SK-N-SH treated with all-trans-retinoic acid at 6 μM for 48 hours (cell line): Measurements from ENCODE around the gene PTRHD1.

Experiments used
- ATAC-seq: fragments of 200-7000 bp; cut with Tn5 transposase; 3 replicates; pipeline ENCODE4 v1.9.1; 2020; ENCODE audit warnings: mild to moderate bottlenecking, moderate library complexity
- ARNTL ChIP-seq: fragments of 450-650 bp; formaldehyde crosslinking; IDR thresholded peaks from 2 replicates; pipeline ENCODE4 v1.5.0; 2020; ENCODE audit warnings: low read depth, mild to moderate bottlenecking, moderate library complexity, borderline replicate concordance
- BACH2 ChIP-seq: fragments of 250-450 bp; sonication (Bioruptor Pico); IDR thresholded peaks from 2 replicates; pipeline ENCODE4 v1.9.0; 2021; ENCODE audit warnings: mild to moderate bottlenecking, borderline replicate concordance
- CSDC2 ChIP-seq: fragments of 250-450 bp; sonication (Bioruptor Pico); IDR thresholded peaks from 2 replicates; pipeline ENCODE4 v1.5.0; 2020; ENCODE audit warnings: mild to moderate bottlenecking, moderate library complexity
- ESRRG ChIP-seq: fragments of 250-450 bp; sonication (Bioruptor Pico); IDR thresholded peaks from 2 replicates; pipeline ENCODE4 v1.6.1; 2021; ENCODE audit warnings: mild to moderate bottlenecking
- ISL1 ChIP-seq: fragments of 250-450 bp; sonication (Bioruptor Pico); IDR thresholded peaks from 2 replicates; pipeline ENCODE4 v2.1.2; 2022; ENCODE audit warnings: mild to moderate bottlenecking, moderate library complexity
- OSR1 ChIP-seq: fragments of 250-450 bp; sonication (Bioruptor Pico); IDR thresholded peaks from 2 replicates; pipeline ENCODE4 v1.8.0; 2022; ENCODE audit warnings: moderate library complexity, mild to moderate bottlenecking, inconsistent platforms
- PPARA ChIP-seq: fragments of 250-450 bp; sonication (Bioruptor Pico); IDR thresholded peaks from 2 replicates; pipeline ENCODE4 v1.5.0; 2020; ENCODE audit warnings: mild to moderate bottlenecking, borderline replicate concordance
- RARB ChIP-seq: fragments of 250-450 bp; sonication (Bioruptor Pico); IDR thresholded peaks from 2 replicates; pipeline ENCODE4 v1.8.0; 2021; ENCODE audit warnings: mild to moderate bottlenecking, moderate library complexity
- SNAI2 ChIP-seq: fragments of 250-450 bp; sonication (Bioruptor Pico); IDR thresholded peaks from 2 replicates; pipeline ENCODE4 v1.5.0; 2020; ENCODE audit warnings: mild to moderate bottlenecking, moderate library complexity
- TCF4 ChIP-seq: fragments of 250-450 bp; sonication (Bioruptor Pico); IDR thresholded peaks from 2 replicates; pipeline ENCODE4 v1.8.0; 2021; ENCODE audit warnings: mild to moderate bottlenecking, moderate library complexity, borderline replicate concordance
- ZC3H10 ChIP-seq: fragments of 250-450 bp; sonication (Bioruptor Pico); IDR thresholded peaks from 2 replicates; pipeline ENCODE4 v1.5.1; 2021; ENCODE audit warnings: mild to moderate bottlenecking, moderate library complexity
- ZFP3 ChIP-seq: fragments of 250-450 bp; sonication (Bioruptor Pico); IDR thresholded peaks from 2 replicates; pipeline ENCODE4 v1.5.0; 2020; ENCODE audit warnings: mild to moderate bottlenecking, moderate library complexity
- ZFP30 ChIP-seq: fragments of 450-650 bp; formaldehyde crosslinking; IDR thresholded peaks from 2 replicates; pipeline ENCODE4 v1.5.0; 2022; ENCODE audit warnings: mild to moderate bottlenecking, moderate library complexity
- ZNF565 ChIP-seq: fragments of 450-650 bp; formaldehyde crosslinking; conservative IDR thresholded peaks from 2 replicates; pipeline ENCODE4 v1.5.0; 2020; ENCODE audit warnings: low read depth, mild to moderate bottlenecking, moderate library complexity
- ZNF70 ChIP-seq: fragments of 450-650 bp; formaldehyde crosslinking; IDR thresholded peaks from 2 replicates; pipeline ENCODE4 v1.5.0; 2020; ENCODE audit warnings: mild to moderate bottlenecking, moderate library complexity
- TF ChIP-seq, protein P1 (sequence below): fragments of 250-450 bp; sonication (Bioruptor Pico); IDR thresholded peaks from 2 replicates; pipeline ENCODE4 v1.5.1; 2021; ENCODE audit warnings: mild to moderate bottlenecking, moderate library complexity
- TF ChIP-seq, protein P2 (sequence below): fragments of 250-450 bp; sonication (Bioruptor Pico); IDR thresholded peaks from 2 replicates; pipeline ENCODE4 v1.5.1; 2020; ENCODE audit warnings: low read depth, mild to moderate bottlenecking, moderate library complexity

Gene PTRHD1

DNA sequence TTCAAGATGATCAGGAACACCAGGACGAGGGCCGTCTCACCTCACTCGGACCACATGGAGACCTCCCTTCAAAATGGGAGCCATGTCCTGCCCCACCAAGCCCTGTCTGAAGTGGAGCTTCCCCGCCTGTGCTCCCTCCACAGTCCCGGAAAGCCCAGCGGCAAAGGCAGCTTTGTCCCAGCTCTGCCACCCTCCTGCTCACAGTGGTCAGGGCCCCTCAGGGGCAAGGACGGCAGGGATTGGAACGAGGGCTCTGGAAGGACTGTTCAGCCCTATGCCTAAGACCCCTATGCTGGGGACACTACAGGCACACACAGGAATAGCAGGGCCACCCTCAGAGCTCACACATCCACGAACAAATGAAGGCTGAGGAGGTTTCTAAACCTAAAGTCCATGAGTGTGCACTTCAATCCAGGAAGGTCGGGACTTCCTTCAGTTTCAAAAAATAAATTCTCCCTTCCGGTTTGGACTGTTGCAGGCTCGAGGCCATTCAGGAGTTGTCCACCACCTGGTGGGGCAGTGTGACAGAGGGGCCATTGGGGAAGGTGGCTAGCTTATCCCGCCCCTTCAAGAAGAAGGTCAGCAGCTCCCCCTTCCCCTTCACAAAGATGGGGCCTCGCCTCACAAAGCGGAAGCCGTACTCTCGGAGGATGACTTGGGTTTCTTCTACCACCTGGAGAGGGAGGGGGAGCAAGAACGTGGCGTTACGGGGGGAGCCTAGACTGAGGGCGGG lies 26.4 kb upstream of the PTRHD1 start:
- no peak for TF ChIP-seq RARB (CRISPR knock-in tag)
- TF ChIP-seq TCF4 (CRISPR knock-in tag), result no peak
- TF ChIP-seq, protein P1, sequence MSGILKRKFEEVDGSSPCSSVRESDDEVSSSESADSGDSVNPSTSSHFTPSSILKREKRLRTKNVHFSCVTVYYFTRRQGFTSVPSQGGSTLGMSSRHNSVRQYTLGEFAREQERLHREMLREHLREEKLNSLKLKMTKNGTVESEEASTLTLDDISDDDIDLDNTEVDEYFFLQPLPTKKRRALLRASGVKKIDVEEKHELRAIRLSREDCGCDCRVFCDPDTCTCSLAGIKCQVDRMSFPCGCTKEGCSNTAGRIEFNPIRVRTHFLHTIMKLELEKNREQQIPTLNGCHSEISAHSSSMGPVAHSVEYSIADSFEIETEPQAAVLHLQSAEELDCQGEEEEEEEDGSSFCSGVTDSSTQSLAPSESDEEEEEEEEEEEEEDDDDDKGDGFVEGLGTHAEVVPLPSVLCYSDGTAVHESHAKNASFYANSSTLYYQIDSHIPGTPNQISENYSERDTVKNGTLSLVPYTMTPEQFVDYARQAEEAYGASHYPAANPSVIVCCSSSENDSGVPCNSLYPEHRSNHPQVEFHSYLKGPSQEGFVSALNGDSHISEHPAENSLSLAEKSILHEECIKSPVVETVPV (CRISPR knock-in tag), result no peak
- no peak for TF ChIP-seq CSDC2 (CRISPR knock-in tag)
- TF ChIP-seq ESRRG (CRISPR knock-in tag), result no peak
- TF ChIP-seq ARNTL (CRISPR knock-in tag), result no peak
- TF ChIP-seq, all 23 proteins: peak for 0
- no peak for ATAC-seq

DNA sequence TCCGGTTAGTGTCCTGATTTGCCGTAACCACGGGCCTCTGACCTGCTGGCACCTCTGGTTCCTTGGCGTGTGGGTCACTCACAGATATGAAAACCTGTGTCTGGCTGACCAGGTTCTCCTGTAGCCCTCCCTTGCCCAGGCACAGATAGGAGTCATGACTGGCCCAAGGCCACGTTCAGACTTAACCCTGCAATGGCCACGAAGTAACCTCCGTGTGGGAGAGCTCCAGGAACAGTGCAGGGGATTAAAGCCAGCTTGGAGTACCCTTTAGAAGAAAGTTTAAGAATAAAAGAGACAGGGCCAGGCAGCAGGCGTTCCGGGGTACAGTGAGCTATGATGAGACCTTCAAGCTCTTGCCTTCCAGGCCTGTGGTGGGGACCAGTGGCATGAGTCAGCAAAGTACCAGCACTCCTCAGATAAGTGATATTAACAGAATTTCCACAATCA lies 25.6 kb upstream of the PTRHD1 start:
- ATAC-seq, result no peak
- TF ChIP-seq CSDC2 (CRISPR knock-in tag) (0 out of 2 replicates have a peak, but pooled peaks have one; percentile 43), ISL1 (0 out of 2 replicates have a peak, but pooled peaks have one; percentile 11), ZFP3 (CRISPR knock-in tag) (0 out of 2 replicates have a peak, but pooled peaks have one; percentile 24), ZNF70 (CRISPR knock-in tag) (no peak)
- TF ChIP-seq, all 23 proteins: peak for 3

DNA sequence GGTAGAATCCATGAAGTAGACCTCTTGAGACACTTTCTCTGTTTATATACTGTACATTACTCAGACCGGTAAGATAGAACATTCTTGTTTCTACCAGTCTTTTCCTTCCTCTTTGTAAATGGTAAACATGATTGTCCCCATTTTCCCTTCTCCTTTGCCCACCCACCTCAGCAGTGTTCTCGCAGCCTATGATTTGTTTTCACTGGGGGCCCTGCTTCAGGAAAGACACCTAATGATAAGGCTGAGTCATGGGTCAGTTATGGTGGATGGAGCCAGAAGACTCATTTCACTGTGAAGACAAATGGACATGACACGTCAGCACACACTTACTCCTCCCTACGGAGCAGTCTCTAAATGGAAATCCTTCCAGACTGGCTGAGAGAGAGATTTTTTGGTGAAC lies 23.7 kb upstream of the PTRHD1 start:
- peak; percentile 79 for ATAC-seq

DNA sequence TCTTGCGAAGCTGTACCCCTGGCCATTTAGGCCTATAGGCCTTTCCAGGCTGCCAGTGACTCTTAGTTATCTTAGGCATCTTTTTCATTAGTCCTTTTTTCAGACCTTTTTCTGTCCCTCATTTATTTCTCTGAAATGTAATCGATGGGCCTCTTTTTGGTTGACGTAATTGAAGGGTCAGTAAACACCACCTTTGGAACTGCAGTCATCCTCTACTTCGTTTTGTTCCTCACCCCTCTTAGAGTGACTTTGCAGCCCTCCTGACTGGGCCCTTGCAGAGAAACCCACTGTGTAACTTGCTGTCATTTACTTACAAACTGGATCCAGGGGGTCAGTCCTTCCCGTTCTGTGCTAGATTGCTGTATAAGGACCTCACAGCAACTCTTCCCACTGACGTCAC lies 23.2 kb upstream of the PTRHD1 start:
- ATAC-seq, result no peak; the same call in 2 of the 3 replicates
- TF ChIP-seq ARNTL (CRISPR knock-in tag) (no peak), RARB (CRISPR knock-in tag) (no peak)

More for the DNA sequence above, 23.7 kb upstream of the PTRHD1 start:
- TF ChIP-seq SNAI2 (no peak), ZFP3 (CRISPR knock-in tag) (no peak), OSR1 (CRISPR knock-in tag) (no peak)
- TF ChIP-seq, protein P2, sequence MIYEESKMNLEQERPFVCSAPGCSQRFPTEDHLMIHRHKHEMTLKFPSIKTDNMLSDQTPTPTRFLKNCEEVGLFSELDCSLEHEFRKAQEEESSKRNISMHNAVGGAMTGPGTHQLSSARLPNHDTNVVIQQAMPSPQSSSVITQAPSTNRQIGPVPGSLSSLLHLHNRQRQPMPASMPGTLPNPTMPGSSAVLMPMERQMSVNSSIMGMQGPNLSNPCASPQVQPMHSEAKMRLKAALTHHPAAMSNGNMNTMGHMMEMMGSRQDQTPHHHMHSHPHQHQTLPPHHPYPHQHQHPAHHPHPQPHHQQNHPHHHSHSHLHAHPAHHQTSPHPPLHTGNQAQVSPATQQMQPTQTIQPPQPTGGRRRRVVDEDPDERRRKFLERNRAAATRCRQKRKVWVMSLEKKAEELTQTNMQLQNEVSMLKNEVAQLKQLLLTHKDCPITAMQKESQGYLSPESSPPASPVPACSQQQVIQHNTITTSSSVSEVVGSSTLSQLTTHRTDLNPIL (CRISPR knock-in tag), result no peak

DNA sequence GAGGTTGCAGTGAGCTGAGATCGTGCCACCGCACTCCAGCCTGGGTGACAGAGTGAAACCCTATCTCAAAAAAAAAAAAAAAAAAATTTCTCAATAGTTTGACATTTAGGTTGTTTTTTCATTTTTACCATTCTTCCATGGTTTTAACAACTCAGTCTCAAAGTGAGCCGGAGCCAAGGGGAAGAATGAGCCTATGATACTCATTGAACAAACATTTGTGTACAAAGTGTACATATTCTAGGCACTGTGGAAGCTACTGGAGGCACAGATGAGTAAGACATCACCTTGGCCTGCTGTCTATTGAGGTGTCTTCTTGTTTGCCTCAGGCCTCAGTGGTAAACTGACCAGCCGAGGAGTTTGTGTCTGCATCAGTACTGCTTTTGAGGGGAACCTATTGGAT lies 22.0 kb upstream of the PTRHD1 start:
- TF ChIP-seq, protein P1 (CRISPR knock-in tag), result no peak
- TF ChIP-seq SNAI2 (no peak), CSDC2 (CRISPR knock-in tag) (no peak), ZFP30 (CRISPR knock-in tag) (no peak), OSR1 (CRISPR knock-in tag) (no peak)
- TF ChIP-seq, all 23 proteins: peak for 0
- no peak for ATAC-seq

DNA sequence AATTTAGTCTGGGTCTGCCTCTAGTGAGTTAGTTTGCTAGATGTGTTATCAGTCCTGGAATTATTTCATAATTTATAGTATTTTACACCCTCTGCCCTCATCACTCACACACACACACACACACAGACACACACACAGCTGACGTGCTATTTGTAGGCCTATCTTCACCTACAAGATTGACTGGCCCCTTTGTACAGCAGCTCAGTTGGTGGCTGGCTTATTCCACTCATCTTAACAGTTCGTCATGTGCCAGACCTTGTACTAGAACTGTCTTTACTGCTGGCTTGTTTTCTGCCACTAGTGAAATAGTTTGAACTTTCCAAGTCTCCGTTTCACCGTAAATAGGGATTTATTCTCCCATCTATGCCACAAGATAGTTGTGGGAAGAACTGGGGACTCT lies 21.3 kb upstream of the PTRHD1 start:
- no peak for TF ChIP-seq ZC3H10 (CRISPR knock-in tag)
- TF ChIP-seq, protein P2 (CRISPR knock-in tag), result no peak
- no peak for TF ChIP-seq SNAI2
- TF ChIP-seq ZNF565 (CRISPR knock-in tag), result no peak
- no peak for TF ChIP-seq BACH2 (CRISPR knock-in tag)
- TF ChIP-seq RARB (CRISPR knock-in tag), result no peak
- TF ChIP-seq TCF4 (CRISPR knock-in tag), result no peak
- no peak for TF ChIP-seq PPARA (CRISPR knock-in tag)
- TF ChIP-seq ZFP30 (CRISPR knock-in tag), result no peak
- TF ChIP-seq ZNF70 (CRISPR knock-in tag), result no peak
- TF ChIP-seq OSR1 (CRISPR knock-in tag), result no peak
- TF ChIP-seq, protein P1 (CRISPR knock-in tag), result no peak
- ATAC-seq, result no peak
